Measurements from ENCODE around the gene ACTA2. TPM values are rescaled to one million over a fixed set of nuclear protein-coding genes. Genes with fewer than 3 reads are reported as not detected.
A peak's percentile ranks its signal among the peaks of the same experiment; 100 is the strongest.

The ACTA2 gene
- total RNA-seq, 2 donors from 2014 or later = 14.6 to 29.6 TPM

- Mint-ChIP-seq H3K4me1 (peaks cover 40% of the 10 kb centered on the region), H3K27me3 (no peaks in the 10 kb centered on the region), H3K9me3 (no peaks in the 10 kb centered on the region), H3K27ac (peak overlapping the region; percentile 19), H3K4me3 (no peak overlapping the region), H3K36me3 (ENCODE audit: low read depth) (peaks cover 18% of the 10 kb centered on the region)
- no peak for ATAC-seq (replicated peaks)
Observed at GRCh38 chr10:88892222-88892967, 60.2 kb downstream of the ACTA2 start.

GRCh38 chr10:88890681-88891381 is 61.7 kb downstream of the ACTA2 start:
- no peak overlapping the region for H3K27ac Mint-ChIP-seq
- H3K27me3 Mint-ChIP-seq = no peaks in the 10 kb centered on the region
- H3K9me3 Mint-ChIP-seq = no peaks in the 10 kb centered on the region
- H3K4me1 Mint-ChIP-seq = peaks cover 30% of the 10 kb centered on the region
- H3K36me3 Mint-ChIP-seq (ENCODE audit: low read depth) = peaks cover 18% of the 10 kb centered on the region
- no peak for ATAC-seq (replicated peaks)
- H3K4me3 Mint-ChIP-seq = no peak overlapping the region

GRCh38 chr10:88889559-88890337 is 62.8 kb downstream of the ACTA2 start:
- Mint-ChIP-seq H3K9me3 (no peaks in the 10 kb centered on the region), H3K4me1 (peaks cover 36% of the 10 kb centered on the region), H3K36me3 (ENCODE audit: low read depth) (peaks cover 24% of the 10 kb centered on the region), H3K27ac (no peak overlapping the region), H3K27me3 (no peaks in the 10 kb centered on the region), H3K4me3 (peak overlapping the region; percentile 36)
- ATAC-seq (replicated peaks) = no peak

- Mint-ChIP-seq H3K27me3 (no peaks in the 10 kb centered on the region), H3K4me3 (peak overlapping the region; percentile 9), H3K4me1 (peaks cover 36% of the 10 kb centered on the region), H3K36me3 (ENCODE audit: low read depth) (peaks cover 17% of the 10 kb centered on the region), H3K9me3 (no peaks in the 10 kb centered on the region), H3K27ac (no peak overlapping the region)
- no peak for ATAC-seq (replicated peaks)
Observed at GRCh38 chr10:88888810-88889445, 63.6 kb downstream of the ACTA2 start.

- Mint-ChIP-seq H3K4me1 (peaks cover 51% of the 10 kb centered on the region), H3K4me3 (no peak overlapping the region), H3K9me3 (no peaks in the 10 kb centered on the region), H3K27me3 (no peaks in the 10 kb centered on the region), H3K27ac (no peak overlapping the region), H3K36me3 (ENCODE audit: low read depth) (peaks cover 32% of the 10 kb centered on the region)
- ATAC-seq (replicated peaks) = peak; percentile 84
Observed at GRCh38 chr10:88886557-88886956, 66.0 kb downstream of the ACTA2 start.

Other genes starting within 250 kb of the ACTA2 start
- gene LIPK, start 246.5 kb downstream of the ACTA2 start, total RNA-seq = not detected
- gene LIPN, start 192.8 kb downstream of the ACTA2 start, total RNA-seq = not detected
- not detected for gene LIPM, start 150.0 kb downstream of the ACTA2 start, total RNA-seq
- 1 to 10 TPM in 1 of 2 donors, under 1 TPM in 1; 0.21 to 5.9 TPM for gene ANKRD22, start 100.9 kb downstream of the ACTA2 start, total RNA-seq
- gene STAMBPL1, start 72.5 kb downstream of the ACTA2 start, total RNA-seq = 10 to 100 TPM; 27.6 to 72.5 TPM
- 100 to 1,000 TPM; 105 to 121 TPM for gene FAS, start 38.0 kb upstream of the ACTA2 start, total RNA-seq

Data from activated T-helper 17 cell treated with anti-CD3 and anti-CD28 coated beads, Interleukin-2, amount 50 U/mL, for 72 hours (primary cell).